ENCODE data around the gene MIA2.

MIA2 gene

GRCh38 chr14:39384177-39384576, 150.5 kb downstream of the MIA2 start:
- no peak for DNase-seq (ENCODE audit: low spot score)

DNA sequence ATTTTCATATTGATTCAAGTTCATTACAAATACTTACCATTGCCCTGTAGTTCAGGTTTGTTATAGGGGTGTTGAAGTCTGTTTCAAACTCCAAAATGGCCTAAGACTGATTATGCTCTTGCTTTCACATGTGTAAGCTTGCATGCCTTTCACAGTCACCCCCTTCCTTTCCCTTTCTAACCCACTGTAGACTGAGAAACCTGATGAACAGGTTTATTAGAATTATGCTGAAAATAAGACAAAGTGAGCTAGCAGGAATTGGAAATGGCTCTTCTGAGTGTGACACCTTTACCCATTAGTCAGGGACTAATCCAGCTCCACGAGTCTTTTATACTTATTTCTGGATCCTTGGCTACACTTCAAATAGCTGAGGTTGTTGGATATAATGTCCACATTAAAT, 159.6 kb downstream of the MIA2 start:
- no peak for DNase-seq (ENCODE audit: low spot score)

DNA sequence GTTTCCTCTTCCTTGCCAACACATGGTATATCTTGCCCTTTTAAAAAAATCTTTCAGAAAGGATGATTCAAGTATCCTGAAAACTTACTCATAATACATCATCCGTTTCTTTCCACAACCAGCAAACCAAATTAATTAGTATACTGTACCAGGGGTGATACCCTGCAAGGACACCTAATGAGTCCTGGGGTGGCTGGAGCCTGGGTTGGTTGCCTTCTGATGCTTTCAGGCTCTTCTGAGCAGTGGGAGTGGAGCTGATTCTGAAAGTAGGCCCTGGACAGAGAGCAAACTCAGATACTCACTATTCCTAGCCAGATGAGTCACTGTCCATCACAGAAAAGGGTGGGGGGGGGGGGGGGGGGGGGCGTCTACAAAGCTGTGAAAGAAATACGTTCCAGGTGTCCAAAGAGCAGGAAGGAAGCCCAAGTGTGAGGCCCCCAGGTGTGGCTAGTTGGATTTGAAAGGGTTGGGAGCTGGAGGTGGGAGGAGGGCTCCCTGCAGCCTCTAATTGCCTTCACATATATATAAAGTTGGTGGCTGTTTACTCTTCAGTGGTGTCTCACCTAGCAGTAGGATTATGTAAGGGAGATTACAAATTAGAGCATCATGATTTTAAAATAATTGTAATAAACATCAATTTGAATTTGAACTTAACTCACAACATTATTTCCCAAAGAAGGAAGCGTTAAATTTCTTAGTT, 162.0 kb downstream of the MIA2 start:
- no peak for DNase-seq (ENCODE audit: low spot score)

DNA sequence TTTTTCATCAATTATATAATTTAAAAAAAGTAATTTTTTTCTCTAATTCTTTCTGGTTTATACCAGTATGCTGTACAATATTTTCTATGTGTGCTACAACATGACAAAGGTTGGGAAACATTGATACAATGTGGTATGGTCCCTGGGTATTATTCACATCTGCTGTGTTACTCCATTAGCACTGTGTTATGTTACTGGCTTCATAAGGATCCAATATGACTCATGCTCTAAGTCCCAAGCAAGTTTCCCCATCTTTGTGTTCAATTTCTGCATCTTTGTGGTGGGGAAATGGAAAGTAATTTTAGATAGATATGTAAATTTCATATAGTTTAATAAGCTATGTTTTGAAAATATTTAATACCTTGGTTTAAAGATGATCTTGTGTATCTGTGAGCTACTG, 162.7 kb downstream of the MIA2 start:
- DNase-seq (ENCODE audit: low spot score) = no peak

GRCh38 chr14:39398382-39398781, 164.7 kb downstream of the MIA2 start:
- DNase-seq (ENCODE audit: low spot score) = no peak

DNA sequence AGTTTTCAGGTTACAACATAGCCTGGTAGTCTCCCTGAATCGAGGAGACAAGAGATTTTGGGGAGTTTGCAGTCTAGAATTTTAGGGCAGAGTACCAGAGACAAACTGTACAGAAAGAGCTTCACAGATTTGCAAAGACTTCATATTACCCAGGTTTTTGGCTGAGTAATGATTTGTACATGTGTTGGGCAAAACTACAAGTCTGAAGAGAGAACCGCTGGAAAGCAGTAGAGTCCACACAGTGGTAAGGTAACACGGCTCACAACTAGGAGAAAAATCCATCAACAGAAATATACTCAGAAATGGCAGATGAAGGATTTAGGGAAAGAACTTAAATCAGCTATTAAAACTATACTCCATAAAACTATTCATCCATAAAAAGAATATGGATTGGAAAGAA, 172.8 kb downstream of the MIA2 start:
- DNase-seq (ENCODE audit: low spot score) = no peak

GRCh38 chr14:39416072-39416471, 182.4 kb downstream of the MIA2 start:
- no peak for DNase-seq (ENCODE audit: low spot score)

DNA sequence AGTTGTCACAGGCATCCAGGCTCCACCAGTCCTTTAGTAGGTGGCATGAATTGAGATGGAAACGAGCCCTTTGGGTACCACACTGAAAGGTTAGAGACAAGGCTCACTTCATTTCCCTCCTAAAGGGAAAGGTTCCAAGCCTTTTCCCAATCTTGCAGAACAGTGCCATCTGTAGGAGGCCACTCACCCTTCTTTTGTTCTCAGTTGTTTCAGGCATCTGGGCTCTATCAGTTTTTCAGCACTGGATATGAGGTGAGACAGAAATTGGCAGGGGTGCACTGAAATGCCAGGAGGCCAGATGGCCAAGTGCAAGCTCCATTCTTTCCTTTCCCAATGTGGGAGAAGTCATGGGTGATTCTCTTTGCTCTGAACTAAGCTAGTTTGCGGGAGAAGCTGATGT, 183.3 kb downstream of the MIA2 start:
- no peak for DNase-seq (ENCODE audit: low spot score)

DNA sequence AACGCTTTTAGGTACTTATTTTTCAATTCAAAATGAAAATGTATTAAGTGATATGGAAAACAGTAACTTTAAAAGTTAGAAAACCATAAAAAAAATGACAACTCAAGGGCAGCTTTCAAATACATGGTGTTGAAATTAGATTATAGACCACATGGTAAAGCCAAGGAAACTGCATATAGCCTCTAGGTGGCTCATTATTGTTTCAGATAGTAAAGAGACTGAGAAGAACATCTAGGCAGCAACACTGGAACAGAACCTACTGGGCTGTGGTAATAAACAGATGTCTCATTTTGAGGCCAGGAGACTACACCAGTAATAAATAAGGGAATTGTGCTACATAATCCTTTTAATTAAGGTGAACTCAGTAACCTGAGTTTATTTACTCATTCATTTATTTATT, 185.6 kb downstream of the MIA2 start:
- no peak for DNase-seq (ENCODE audit: low spot score)

- no peak for DNase-seq (ENCODE audit: low spot score)
These were observed 188.5 kb downstream of the MIA2 start for GRCh38 chr14:39422243-39422642.

DNA sequence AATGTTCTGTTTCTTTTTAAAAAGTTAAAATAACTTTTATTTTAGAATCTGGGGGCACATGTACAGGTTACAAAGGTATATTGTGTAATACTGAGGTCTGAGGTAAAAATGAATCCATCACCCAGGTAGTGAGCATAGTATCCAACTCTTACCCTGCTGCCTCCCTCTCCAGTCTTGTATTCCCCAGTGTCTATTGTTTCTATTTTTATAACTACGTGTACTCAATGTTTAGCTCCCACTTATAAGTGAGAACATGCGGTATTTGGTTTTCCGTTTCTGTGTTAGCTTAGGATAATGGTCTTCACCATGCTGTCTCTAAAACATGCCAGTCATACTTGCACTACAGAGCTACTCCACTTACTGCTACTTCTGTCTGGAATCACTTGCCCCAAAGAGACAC, 190.1 kb downstream of the MIA2 start:
- DNase-seq (ENCODE audit: low spot score) = no peak

- DNase-seq (ENCODE audit: low spot score) = no peak
These were observed 192.2 kb downstream of the MIA2 start for GRCh38 chr14:39425947-39426346.

GRCh38 chr14:39426605-39427004, 192.9 kb downstream of the MIA2 start:
- DNase-seq (ENCODE audit: low spot score) = peak; percentile 32

- no peak for DNase-seq (ENCODE audit: low spot score)
These were observed 194.4 kb downstream of the MIA2 start for GRCh38 chr14:39428118-39428517.

- DNase-seq (ENCODE audit: low spot score) = peak; percentile 4
These were observed 197.2 kb downstream of the MIA2 start for GRCh38 chr14:39430762-39431415.

GRCh38 chr14:39431416-39432178, 197.9 kb downstream of the MIA2 start:
- DNase-seq (ENCODE audit: low spot score) = peak; percentile 40

DNA sequence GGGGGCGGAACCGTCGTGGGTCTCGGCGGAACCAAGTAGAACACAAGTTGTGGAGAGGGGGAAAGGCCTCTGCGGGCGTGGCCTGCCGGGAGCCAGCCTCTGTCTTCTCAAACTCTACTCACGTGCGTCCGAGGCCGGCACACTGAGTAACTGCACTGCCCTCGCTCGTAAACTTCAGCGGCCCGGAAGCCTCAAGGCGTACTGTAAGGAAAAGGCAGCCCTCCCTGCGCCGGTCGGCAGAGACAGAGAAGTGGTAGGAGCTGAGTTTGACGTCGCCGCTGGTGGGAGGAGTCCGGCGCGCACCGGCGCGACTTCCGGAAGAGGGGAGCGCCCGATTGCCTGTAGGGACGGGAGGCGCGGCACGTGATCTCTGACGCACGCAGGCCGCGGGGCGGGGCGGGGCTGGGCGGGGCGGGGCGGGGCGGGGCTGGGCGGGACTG, 198.5 kb downstream of the MIA2 start, which contains the start of gene FBXO33:
Gene FBXO33, minus strand, starts transcription at position 255 of the 440 bp plus-strand sequence. CDS start 271 bp downstream, outside the sequence.
- DNase-seq (ENCODE audit: low spot score) = peak; percentile 97

DNA sequence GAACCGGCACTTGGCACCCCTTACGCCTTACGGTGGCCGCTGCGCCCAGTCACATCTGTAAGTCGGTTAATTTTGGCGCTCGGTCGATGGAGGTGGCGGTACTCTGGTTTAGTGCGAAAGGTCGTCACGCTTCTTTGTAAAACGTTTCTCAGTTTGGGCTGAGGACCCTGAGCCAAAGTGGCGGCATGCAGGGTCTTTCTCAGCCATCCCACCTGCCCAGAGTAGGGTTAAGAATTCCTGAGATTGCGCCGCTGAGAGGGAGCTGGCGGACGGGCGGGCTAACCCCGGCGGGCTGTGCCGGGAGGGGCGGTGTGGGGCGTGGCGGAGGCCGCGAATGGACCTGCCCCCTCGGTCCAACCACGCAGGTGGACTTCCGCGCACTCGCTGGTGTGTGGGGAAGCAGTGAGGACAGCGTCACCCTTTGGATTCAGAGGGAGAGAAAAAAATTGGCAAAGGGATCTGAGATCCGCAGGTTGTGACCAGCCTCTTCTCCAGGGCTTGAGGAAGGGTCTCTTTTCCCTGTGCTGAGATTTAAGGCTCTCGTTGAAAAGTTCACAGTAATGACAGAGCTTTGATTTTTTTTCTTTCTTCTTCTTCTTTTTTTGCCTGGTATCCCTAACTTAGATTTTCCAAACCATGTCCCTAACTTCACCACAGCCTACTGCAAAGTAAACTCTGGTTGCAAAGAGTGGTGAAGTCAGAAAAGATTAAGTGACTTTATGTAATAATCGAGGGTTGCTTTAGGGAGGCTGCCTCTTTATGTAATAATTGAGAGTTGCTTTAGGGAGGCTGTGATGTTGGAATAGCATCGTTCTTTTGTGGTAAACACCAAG, 199.1 kb downstream of the MIA2 start:
- DNase-seq (ENCODE audit: low spot score) = peak; percentile 70

- no peak for DNase-seq (ENCODE audit: low spot score)
These were observed 199.7 kb downstream of the MIA2 start for GRCh38 chr14:39433452-39433813.

DNA sequence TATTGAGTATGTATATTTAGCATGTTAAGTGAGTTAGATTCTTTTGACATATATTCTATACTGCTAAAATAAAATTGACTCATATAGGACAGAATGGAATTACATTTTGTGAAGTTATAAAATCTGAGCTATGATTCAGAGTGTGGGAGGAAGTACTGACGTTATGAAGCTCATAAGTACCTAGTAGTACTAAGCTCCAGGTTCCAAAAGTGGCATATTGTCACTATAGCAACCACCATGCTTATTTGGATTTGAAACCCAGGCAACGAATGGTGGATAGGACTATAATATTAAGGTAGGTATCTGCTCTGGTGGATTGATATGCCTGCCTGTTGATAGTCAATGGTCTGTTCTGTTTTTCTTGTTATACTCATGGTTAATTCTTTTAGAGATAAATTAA, 200.7 kb downstream of the MIA2 start:
- DNase-seq (ENCODE audit: low spot score) = peak; percentile 35

DNA sequence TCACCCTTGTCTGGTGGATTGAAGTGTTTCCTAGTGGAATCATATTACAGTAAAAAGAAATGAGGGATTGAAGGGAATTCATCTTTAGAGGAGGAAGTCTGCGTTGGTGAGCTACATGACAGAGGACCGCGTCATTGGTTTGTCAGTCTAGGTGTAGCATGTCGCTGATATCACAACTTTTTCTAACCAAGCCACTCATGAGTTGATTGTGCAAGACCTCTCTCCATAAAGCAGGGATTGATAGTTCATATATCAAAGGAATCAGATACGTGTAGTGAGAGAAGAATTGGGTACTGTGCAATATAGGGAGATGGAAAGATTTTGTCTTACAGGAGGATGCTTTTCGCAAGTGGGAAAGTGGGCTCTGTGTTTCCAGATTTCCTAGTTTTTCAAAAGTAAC, 201.5 kb downstream of the MIA2 start:
- DNase-seq (ENCODE audit: low spot score) = no peak

All from CD4-positive, alpha-beta T cell treated with Interleukin-2 at 100 ng/mL for 4 hours (primary cell).